NB4 (cell line): Measurements from ENCODE around the gene GLYATL1.
A peak's percentile ranks its signal among the peaks of the same experiment; 100 is the strongest.
"Not testable (repeated sequence)": the region's sequence is repeated elsewhere in the genome, so short reads cannot be mapped to it uniquely, and the experiment has no call there.

ENCODE experiments used
- DNase-seq: peaks from one replicate; pipeline ENCODE4 v3.0.0; 2010; ENCODE audit warnings: low read depth
- H3K4me3 ChIP-seq: one replicate; pipeline ENCODE4 v1.5.1; 2011; ENCODE audit warnings: mild to moderate bottlenecking, low read depth, low read length, moderate library complexity
- CTCF ChIP-seq: IDR thresholded peaks from one replicate; pipeline ENCODE4 v1.5.1; 2012; ENCODE audit warnings: low read depth, low read length
- MAX ChIP-seq: IDR thresholded peaks from 2 replicates; pipeline ENCODE4 v1.6.1; 2011; ENCODE audit warnings: low read depth, low read length
- MYC ChIP-seq: IDR thresholded peaks from 2 replicates; pipeline ENCODE4 v1.6.1; 2011; ENCODE audit warnings: low read depth, low read length
- POLR2A ChIP-seq: IDR thresholded peaks from 2 replicates; pipeline ENCODE4 v1.6.1; 2011; ENCODE audit warnings: mild to moderate bottlenecking; ENCODE audit not compliant: insufficient read length; ENCODE audit errors: extremely low read depth

GLYATL1 gene

GRCh38 chr11:58998480-58999290 is 59.4 kb downstream of the GLYATL1 start:
- TF ChIP-seq MAX, result no peak
- no peak overlapping the region for H3K4me3 ChIP-seq
- DNase-seq, result no peak

- H3K4me3 ChIP-seq, result no peak overlapping the region
- DNase-seq, result no peak
- no peak for TF ChIP-seq MAX
- no peak for TF ChIP-seq CTCF
- no peak for TF ChIP-seq MYC
Measured at GRCh38 chr11:58999291-58999680, 60.0 kb downstream of the GLYATL1 start.

- no peak for TF ChIP-seq MYC
- TF ChIP-seq CTCF, result no peak
- TF ChIP-seq MAX, result no peak
- TF ChIP-seq POLR2A, result no peak
- DNase-seq, result peak; percentile 33
- H3K4me3 ChIP-seq, result no peak overlapping the region
Measured at GRCh38 chr11:59000003-59000402, 60.7 kb downstream of the GLYATL1 start.

GRCh38 chr11:59002006-59002405 is 62.7 kb downstream of the GLYATL1 start:
- not testable (repeated sequence) for DNase-seq, H3K4me3 ChIP-seq
